GM12878 (cell line): Measurements from ENCODE around the gene TSKU. TPM values are rescaled to one million over a fixed set of nuclear protein-coding genes. Genes with fewer than 3 reads are reported as not detected.

Source experiments
- ATAC-seq: fragments of 200-7000 bp; cut with Tn5 transposase; 3 replicates; pipeline ENCODE4 v1.9.1; 2020; ENCODE audit warnings: mild to moderate bottlenecking, moderate library complexity
- BruUV-seq: library from RNA; stranded (reverse); fragments of 400-500 nt; replicated peaks from 2 replicates; lab custom pipeline; 2021; lab: Mats Ljungman, UMichigan
- CTCF ChIA-PET: fragments of 300-600 bp; sonication (Branson Sonifier 250); formaldehyde crosslinking; extraction: SDS; loops from one replicate; lab custom pipeline; 2021; ENCODE audit warnings: inconsistent platforms; lab: Yijun Ruan, JAX
- POLR2A ChIA-PET: fragments of 350-600 bp; formaldehyde crosslinking; extraction: SDS; loops from one replicate; lab custom pipeline; 2021; ENCODE audit warnings: inconsistent platforms; lab: Charles Lee
- RAD21 ChIA-PET: fragments of 300-600 bp; sonication (Branson Sonifier 250); formaldehyde crosslinking; loops from one replicate; lab custom pipeline; 2023; ENCODE audit warnings: antibody characterized with exemption; ENCODE audit not compliant: unreplicated experiment; lab: Charles Lee
- SMC1A ChIA-PET: fragments of 300-600 bp; sonication (Branson Sonifier 250); formaldehyde crosslinking; loops from one replicate; lab custom pipeline; 2023; ENCODE audit not compliant: unreplicated experiment, uncharacterized antibody; lab: Charles Lee
- DNase-seq: peaks from one replicate; pipeline ENCODE4 v3.0.0-alpha.2; 2011; ENCODE audit warnings: low read depth, low spot score
- FAIRE-seq: peaks from 3 replicates; lab custom pipeline; 2011; peaks lifted over from hg19 to GRCh38; lab: Jason Lieb, UNC
- H2AFZ ChIP-seq: 2 replicates; pipeline ENCODE4 v1.6.0; 2011; ENCODE audit warnings: low read depth, low read length, control low read depth; ENCODE audit not compliant: control insufficient read depth
- H3K27ac ChIP-seq: 2 replicates; pipeline ENCODE4 v1.5.1; 2011; ENCODE audit warnings: control low read depth; ENCODE audit not compliant: control insufficient read depth, insufficient read depth
- H3K27me3 ChIP-seq, 2 experiments: replicated peaks in 1 of 2; 2 replicates each; pipeline versions ENCODE4 v1.6.0 to v1.6.1; 2011; ENCODE audit warnings: low read length in 1 of 2; ENCODE audit not compliant: control insufficient read depth in 2 of 2, insufficient read depth in 2 of 2
- H3K36me3 ChIP-seq, 2 experiments: 2 replicates each; pipeline ENCODE4 v1.5.1; 2011; ENCODE audit warnings: low read length in 1 of 2; ENCODE audit not compliant: control insufficient read depth in 2 of 2, insufficient read depth in 2 of 2
- H3K4me1 ChIP-seq: 2 replicates; pipeline ENCODE4 v1.6.1; 2011; ENCODE audit warnings: mild to moderate bottlenecking, low read length, moderate library complexity, mixed read lengths; ENCODE audit not compliant: control insufficient read depth, insufficient read depth
- H3K4me2 ChIP-seq: 2 replicates; pipeline ENCODE4 v1.6.0; 2011; ENCODE audit warnings: control low read depth; ENCODE audit not compliant: control insufficient read depth, insufficient read depth
- H3K4me3 ChIP-seq: fragments of 200-600 bp; sonication (generic); 2 replicates; pipeline ENCODE4 v1.5.1; 2016
- H3K79me2 ChIP-seq: 2 replicates; pipeline ENCODE4 v1.6.0; 2011; ENCODE audit warnings: low read length; ENCODE audit not compliant: control insufficient read depth, insufficient read depth
- H3K9ac ChIP-seq: 2 replicates; pipeline ENCODE4 v1.8.0; 2011; ENCODE audit warnings: low read length, control low read depth, mixed read lengths; ENCODE audit not compliant: control insufficient read depth, insufficient read depth
- H3K9me3 ChIP-seq: replicated peaks from 3 replicates; pipeline ENCODE4 v1.5.1; 2011; ENCODE audit warnings: mild to moderate bottlenecking, low read length; ENCODE audit not compliant: control insufficient read depth, insufficient read depth
- H4K20me1 ChIP-seq: 2 replicates; pipeline ENCODE4 v1.6.0; 2011; ENCODE audit not compliant: control insufficient read depth, insufficient read depth
- ASH2L ChIP-seq: fragments of 300-600, 200-600 bp; sonication (generic); IDR thresholded peaks from 2 replicates; pipeline ENCODE4 v1.6.1; 2017; ENCODE audit warnings: low read depth, mild to moderate bottlenecking, borderline replicate concordance
- CBX5 ChIP-seq: sonication (generic); IDR thresholded peaks from 2 replicates; pipeline ENCODE4 v1.6.1; 2016; ENCODE audit warnings: low read depth, moderate library complexity, mild to moderate bottlenecking, inconsistent platforms
- ETV6 ChIP-seq, 2 experiments: fragments of 450-650 bp in 1 of 2; IDR thresholded peaks in 1 of 2; conservative IDR thresholded peaks in 1 of 2; 2 replicates each; pipeline ENCODE4 v1.6.1; 2014; ENCODE audit warnings: antibody characterized with exemption in 1 of 2, borderline replicate concordance in 1 of 2, low read depth in 1 of 2, mild to moderate bottlenecking in 1 of 2, moderate library complexity in 1 of 2
- FOXK2 ChIP-seq: fragments of 450-650 bp; IDR thresholded peaks from 2 replicates; pipeline ENCODE4 v1.6.1; 2017; ENCODE audit warnings: mild to moderate bottlenecking, moderate library complexity
- HDGF ChIP-seq: fragments of 450-650 bp; IDR thresholded peaks from 2 replicates; pipeline ENCODE4 v1.6.1; 2016; ENCODE audit warnings: antibody characterized with exemption
- IKZF1 ChIP-seq: fragments of 450-650 bp; conservative IDR thresholded peaks from 2 replicates; pipeline ENCODE4 v1.6.1; 2017; ENCODE audit warnings: antibody characterized with exemption, mild to moderate bottlenecking
- PAX5 ChIP-seq: IDR thresholded peaks from 2 replicates; pipeline ENCODE4 v1.6.1; 2011; ENCODE audit warnings: low read depth, low read length, borderline replicate concordance
- POLR2A ChIP-seq: IDR thresholded peaks from 2 replicates; pipeline ENCODE4 v1.6.1; 2011; ENCODE audit warnings: low read depth, mild to moderate bottlenecking, low read length
- STAT1 ChIP-seq: fragments of 450-650 bp; conservative IDR thresholded peaks from 2 replicates; pipeline ENCODE4 v1.6.1; 2014; ENCODE audit warnings: antibody characterized with exemption, mild to moderate bottlenecking
- YBX1 ChIP-seq: fragments of 450-650 bp; IDR thresholded peaks from 2 replicates; pipeline ENCODE4 v1.6.1; 2016; ENCODE audit warnings: antibody characterized with exemption
- ZSCAN29 ChIP-seq: fragments of 450-650 bp; IDR thresholded peaks from 2 replicates; pipeline ENCODE4 v1.6.1; 2017; ENCODE audit warnings: mild to moderate bottlenecking, moderate library complexity
- WGBS: methylation state at CpG from one replicate; pipeline ENCODE4 v1.1.6; 2016; ENCODE audit warnings: low lambda C conversion rate; ENCODE audit not compliant: insufficient replicate concordance, insufficient coverage; ENCODE audit errors: missing lambda C conversion rate; 5-methylcytosine and 5-hydroxymethylcytosine counted together
- in situ Hi-C: fragments of 300-500 bp; cut with MboI; formaldehyde crosslinking; loops from 9 replicates; pipeline ENCODE4 v1.14.3; 2018; ENCODE audit warnings: mixed read lengths
- intact Hi-C: fragments of 100-400 bp; cut with micrococcal nuclease; formaldehyde crosslinking; loops from one replicate; pipeline ENCODE4 v1.14.2; 2022; ENCODE audit not compliant: unreplicated experiment
- polyA plus RNA-seq, 11 experiments: library from polyadenylated mRNA; depleted of rRNA in 4 of 11; unstranded in 6 of 11; stranded (reverse) in 5 of 11; fragments of >200 nt; fragmentation: Nextera tagmentation in 4 of 11; fragmentation: Illumina TruSeq in 1 of 11; extraction: Ambion mirVana in 4 of 11; extraction: Trizol in 1 of 11; gene quantifications; 1 replicate in 1 of 11; 2 replicates in 10 of 11; pipeline versions ENCODE4 v1.2.1 to v1.2.3, GENCODE V29; 2011 to 2016; ENCODE audit warnings: inconsistent platforms in 2 of 11, missing spikeins in 2 of 11, low read depth in 1 of 11
- total RNA-seq, 4 experiments: library from RNA; depleted of rRNA in 3 of 4; stranded (reverse); fragments of >200 nt in 3 of 4; fragmentation: Illumina TruSeq in 1 of 4; extraction: Trizol in 1 of 4; gene quantifications; 2 replicates each; pipeline versions ENCODE4 v1.2.1 to v1.2.3, GENCODE V29; 2013 to 2021
- TF ChIP-seq, protein P1 (sequence below): IDR thresholded peaks from 2 replicates; pipeline ENCODE4 v1.6.1; 2012; ENCODE audit warnings: low read depth, low read length, improper control_type of control experiment
- TF ChIP-seq, protein P2 (sequence below): IDR thresholded peaks from 2 replicates; pipeline ENCODE4 v1.6.1; 2012; ENCODE audit warnings: improper control_type of control experiment, low read depth, low read length; ENCODE audit not compliant: insufficient replicate concordance
- TF ChIP-seq, protein P3 (sequence below): fragments of 450-650 bp; IDR thresholded peaks from 2 replicates; pipeline ENCODE4 v1.6.1; 2014; ENCODE audit warnings: mild to moderate bottlenecking
- TF ChIP-seq, protein P4 (sequence below), 3 experiments: IDR thresholded peaks in 2 of 3; conservative IDR thresholded peaks in 1 of 3; 2 replicates each; pipeline ENCODE4 v1.5.1; 2011; ENCODE audit warnings: low read depth in 3 of 3, low read length in 3 of 3, mild to moderate bottlenecking in 3 of 3, control low read depth in 2 of 3, moderate library complexity in 2 of 3, inconsistent platforms in 1 of 3, mixed read lengths in 1 of 3; ENCODE audit not compliant: control insufficient read depth in 2 of 3, insufficient read depth in 1 of 3; ENCODE audit errors: extremely low read depth in 1 of 3

TSKU gene
- total and polyA plus RNA-seq, 10 of the 15 experiments (the other 5 are each of a cell fraction or from before 2014, with no cell fraction given) = 0.04 to 1.5 (median 0.62) TPM

DNA sequence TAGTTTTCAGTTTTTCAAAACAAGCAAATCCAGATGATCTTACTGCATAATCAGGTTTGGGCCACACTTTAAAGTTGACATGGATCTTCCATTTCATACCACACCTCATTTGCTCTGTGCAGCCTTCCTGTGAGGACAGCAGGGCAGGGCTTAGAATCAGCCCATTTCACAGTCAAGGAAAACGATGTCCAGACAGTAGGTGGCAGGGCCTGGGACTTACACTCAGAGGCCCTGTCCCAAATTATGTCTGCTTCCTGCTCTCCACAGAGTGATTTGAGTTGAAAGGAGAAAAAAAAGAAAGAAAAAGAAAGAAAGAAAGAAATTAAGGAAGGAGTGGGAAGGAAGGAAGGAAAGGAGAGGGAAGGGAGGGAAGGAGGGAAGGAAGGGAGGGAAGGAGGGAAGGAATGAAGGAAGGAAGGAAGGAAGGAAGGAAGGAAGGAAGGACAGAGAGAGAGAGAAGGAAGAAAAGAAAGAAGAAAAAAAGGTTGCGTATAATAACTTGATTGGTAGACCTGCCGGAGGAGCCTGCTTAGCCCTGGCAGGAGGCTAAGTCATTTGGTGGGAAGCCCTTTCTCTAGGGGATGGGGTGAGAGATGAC, 23.6 kb downstream of the TSKU start:
- Histone ChIP-seq H3K79me2 (no peaks in the 10 kb centered on the region), H3K4me2 (no peak overlapping the region), H3K36me3 (no peaks in the 10 kb centered on the region), H4K20me1 (no peaks in the 10 kb centered on the region), H3K4me1 (no peaks in the 10 kb centered on the region; the same call in 1 of the 2 replicates), H3K9me3 (no peaks in the 10 kb centered on the region), H3K4me3 (no peak overlapping the region), H2AFZ (no peak overlapping the region), H3K27me3 (peaks cover 0 to 2% of the 10 kb centered on the region in 2 experiments; a peak in 1 of 4 replicates), H3K9ac (no peak overlapping the region), H3K27ac (no peak overlapping the region)
- FAIRE-seq (no peak), DNase-seq (no peak), ATAC-seq (no peak)
- WGBS = 68% methylated on average over 3 of the region's 3 CpGs
- POLR2A ChIA-PET = no interaction called here
- in situ Hi-C loops = no loop called here
- SMC1A ChIA-PET = interaction anchor here (1.0 to 2.2 kb wide), 2 partner anchors 111 to 112 kb away, joined by 3 to 10 read pairs; no protein-coding TSS in a partner anchor
- CTCF ChIA-PET = interaction anchor here (0.7 to 9.6 kb wide), 7 partner anchors 9 to 284 kb away, joined by 3 to 229 read pairs (median 8); no protein-coding TSS in a partner anchor
- BruUV-seq = no TSS peak
- RAD21 ChIA-PET = interaction anchor here (1.2 to 2.3 kb wide), 2 partner anchors 113 to 285 kb away, joined by 4 to 24 read pairs; no protein-coding TSS in a partner anchor
- intact Hi-C loops = loop anchor here (2.0 kb wide), 1 partner anchor 112 kb away; no protein-coding TSS in a partner anchor
- no peak for TF ChIP-seq STAT1
- TF ChIP-seq, protein P1, sequence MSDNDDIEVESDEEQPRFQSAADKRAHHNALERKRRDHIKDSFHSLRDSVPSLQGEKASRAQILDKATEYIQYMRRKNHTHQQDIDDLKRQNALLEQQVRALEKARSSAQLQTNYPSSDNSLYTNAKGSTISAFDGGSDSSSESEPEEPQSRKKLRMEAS = no peak
- TF ChIP-seq FOXK2 = no peak
- no peak for TF ChIP-seq IKZF1
- TF ChIP-seq, protein P2, sequence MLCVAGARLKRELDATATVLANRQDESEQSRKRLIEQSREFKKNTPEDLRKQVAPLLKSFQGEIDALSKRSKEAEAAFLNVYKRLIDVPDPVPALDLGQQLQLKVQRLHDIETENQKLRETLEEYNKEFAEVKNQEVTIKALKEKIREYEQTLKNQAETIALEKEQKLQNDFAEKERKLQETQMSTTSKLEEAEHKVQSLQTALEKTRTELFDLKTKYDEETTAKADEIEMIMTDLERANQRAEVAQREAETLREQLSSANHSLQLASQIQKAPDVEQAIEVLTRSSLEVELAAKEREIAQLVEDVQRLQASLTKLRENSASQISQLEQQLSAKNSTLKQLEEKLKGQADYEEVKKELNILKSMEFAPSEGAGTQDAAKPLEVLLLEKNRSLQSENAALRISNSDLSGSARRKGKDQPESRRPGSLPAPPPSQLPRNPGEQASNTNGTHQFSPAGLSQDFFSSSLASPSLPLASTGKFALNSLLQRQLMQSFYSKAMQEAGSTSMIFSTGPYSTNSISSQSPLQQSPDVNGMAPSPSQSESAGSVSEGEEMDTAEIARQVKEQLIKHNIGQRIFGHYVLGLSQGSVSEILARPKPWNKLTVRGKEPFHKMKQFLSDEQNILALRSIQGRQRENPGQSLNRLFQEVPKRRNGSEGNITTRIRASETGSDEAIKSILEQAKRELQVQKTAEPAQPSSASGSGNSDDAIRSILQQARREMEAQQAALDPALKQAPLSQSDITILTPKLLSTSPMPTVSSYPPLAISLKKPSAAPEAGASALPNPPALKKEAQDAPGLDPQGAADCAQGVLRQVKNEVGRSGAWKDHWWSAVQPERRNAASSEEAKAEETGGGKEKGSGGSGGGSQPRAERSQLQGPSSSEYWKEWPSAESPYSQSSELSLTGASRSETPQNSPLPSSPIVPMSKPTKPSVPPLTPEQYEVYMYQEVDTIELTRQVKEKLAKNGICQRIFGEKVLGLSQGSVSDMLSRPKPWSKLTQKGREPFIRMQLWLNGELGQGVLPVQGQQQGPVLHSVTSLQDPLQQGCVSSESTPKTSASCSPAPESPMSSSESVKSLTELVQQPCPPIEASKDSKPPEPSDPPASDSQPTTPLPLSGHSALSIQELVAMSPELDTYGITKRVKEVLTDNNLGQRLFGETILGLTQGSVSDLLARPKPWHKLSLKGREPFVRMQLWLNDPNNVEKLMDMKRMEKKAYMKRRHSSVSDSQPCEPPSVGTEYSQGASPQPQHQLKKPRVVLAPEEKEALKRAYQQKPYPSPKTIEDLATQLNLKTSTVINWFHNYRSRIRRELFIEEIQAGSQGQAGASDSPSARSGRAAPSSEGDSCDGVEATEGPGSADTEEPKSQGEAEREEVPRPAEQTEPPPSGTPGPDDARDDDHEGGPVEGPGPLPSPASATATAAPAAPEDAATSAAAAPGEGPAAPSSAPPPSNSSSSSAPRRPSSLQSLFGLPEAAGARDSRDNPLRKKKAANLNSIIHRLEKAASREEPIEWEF = no peak
- TF ChIP-seq YBX1 = no peak
- no peak for TF ChIP-seq ZSCAN29
- TF ChIP-seq, protein P3, sequence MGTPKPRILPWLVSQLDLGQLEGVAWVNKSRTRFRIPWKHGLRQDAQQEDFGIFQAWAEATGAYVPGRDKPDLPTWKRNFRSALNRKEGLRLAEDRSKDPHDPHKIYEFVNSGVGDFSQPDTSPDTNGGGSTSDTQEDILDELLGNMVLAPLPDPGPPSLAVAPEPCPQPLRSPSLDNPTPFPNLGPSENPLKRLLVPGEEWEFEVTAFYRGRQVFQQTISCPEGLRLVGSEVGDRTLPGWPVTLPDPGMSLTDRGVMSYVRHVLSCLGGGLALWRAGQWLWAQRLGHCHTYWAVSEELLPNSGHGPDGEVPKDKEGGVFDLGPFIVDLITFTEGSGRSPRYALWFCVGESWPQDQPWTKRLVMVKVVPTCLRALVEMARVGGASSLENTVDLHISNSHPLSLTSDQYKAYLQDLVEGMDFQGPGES = no peak
- TF ChIP-seq POLR2A = no peak
- TF ChIP-seq CBX5 = no peak
- TF ChIP-seq, protein P4, sequence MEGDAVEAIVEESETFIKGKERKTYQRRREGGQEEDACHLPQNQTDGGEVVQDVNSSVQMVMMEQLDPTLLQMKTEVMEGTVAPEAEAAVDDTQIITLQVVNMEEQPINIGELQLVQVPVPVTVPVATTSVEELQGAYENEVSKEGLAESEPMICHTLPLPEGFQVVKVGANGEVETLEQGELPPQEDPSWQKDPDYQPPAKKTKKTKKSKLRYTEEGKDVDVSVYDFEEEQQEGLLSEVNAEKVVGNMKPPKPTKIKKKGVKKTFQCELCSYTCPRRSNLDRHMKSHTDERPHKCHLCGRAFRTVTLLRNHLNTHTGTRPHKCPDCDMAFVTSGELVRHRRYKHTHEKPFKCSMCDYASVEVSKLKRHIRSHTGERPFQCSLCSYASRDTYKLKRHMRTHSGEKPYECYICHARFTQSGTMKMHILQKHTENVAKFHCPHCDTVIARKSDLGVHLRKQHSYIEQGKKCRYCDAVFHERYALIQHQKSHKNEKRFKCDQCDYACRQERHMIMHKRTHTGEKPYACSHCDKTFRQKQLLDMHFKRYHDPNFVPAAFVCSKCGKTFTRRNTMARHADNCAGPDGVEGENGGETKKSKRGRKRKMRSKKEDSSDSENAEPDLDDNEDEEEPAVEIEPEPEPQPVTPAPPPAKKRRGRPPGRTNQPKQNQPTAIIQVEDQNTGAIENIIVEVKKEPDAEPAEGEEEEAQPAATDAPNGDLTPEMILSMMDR (IDR thresholded peaks at IDR 0.05 in 2 of 3, conservative IDR thresholded peaks at IDR 0.05 in 1 of 3; ENCODE audit: control insufficient read depth in 2 of 3, extremely low read depth in 1 of 3, insufficient read depth in 1 of 3, low read depth in 3 of 3, low read length in 3 of 3) = no peak
- no peak for TF ChIP-seq ETV6 (conservative IDR thresholded peaks at IDR 0.05 in 1 of 2, IDR thresholded peaks at IDR 0.05 in 1 of 2; ENCODE audit: borderline replicate concordance in 1 of 2, low read depth in 1 of 2)
- no peak for TF ChIP-seq HDGF
- TF ChIP-seq ASH2L = no peak
- no peak for TF ChIP-seq PAX5
